H9 (cell line): ENCODE results near the gene PARD6G. TPM values are rescaled to one million over a fixed set of nuclear protein-coding genes. Genes with fewer than 3 reads are reported as not detected.

Experiments used
- DNase-seq: peaks from one replicate; pipeline ENCODE4 v3.0.0-alpha.2; 2017
- H2AFZ ChIP-seq: one replicate; pipeline ENCODE4 v1.6.1; 2013; ENCODE audit warnings: mild to moderate bottlenecking, low read length, control low read depth, moderate library complexity
- H2AK5ac ChIP-seq: 2 replicates; pipeline ENCODE4 v1.6.1; 2013; ENCODE audit warnings: low read length, control low read depth, mixed read lengths; ENCODE audit not compliant: insufficient read length
- H2BK120ac ChIP-seq: one replicate; pipeline ENCODE4 v1.6.1; 2013; ENCODE audit warnings: low read depth, mild to moderate bottlenecking, low read length, control low read depth, inconsistent platforms; ENCODE audit not compliant: poor library complexity, severe bottlenecking
- H2BK12ac ChIP-seq: 2 replicates; pipeline ENCODE4 v1.6.1; 2013; ENCODE audit warnings: low read length, control low read depth, mixed read lengths, low read depth; ENCODE audit not compliant: insufficient read length
- H2BK15ac ChIP-seq: 2 replicates; pipeline ENCODE4 v1.6.1; 2013; ENCODE audit warnings: low read depth, low read length, control low read depth
- H2BK20ac ChIP-seq: one replicate; pipeline ENCODE4 v1.6.1; 2013; ENCODE audit warnings: low read depth, mild to moderate bottlenecking, low read length, control low read depth, inconsistent platforms; ENCODE audit not compliant: poor library complexity, severe bottlenecking
- H2BK5ac ChIP-seq: 2 replicates; pipeline ENCODE4 v1.6.1; 2013; ENCODE audit warnings: low read length, control low read depth, mixed read lengths; ENCODE audit not compliant: insufficient read length
- H3K14ac ChIP-seq: 2 replicates; pipeline ENCODE4 v1.6.1; 2013; ENCODE audit warnings: low read length, control low read depth; ENCODE audit not compliant: insufficient read depth
- H3K18ac ChIP-seq: 2 replicates; pipeline ENCODE4 v1.6.1; 2013; ENCODE audit warnings: low read depth, mild to moderate bottlenecking, mixed read lengths, low read length, control low read depth; ENCODE audit not compliant: insufficient read length
- H3K23ac ChIP-seq: 2 replicates; pipeline ENCODE4 v1.6.1; 2013; ENCODE audit warnings: low read length, control low read depth, mixed read lengths, low read depth; ENCODE audit not compliant: insufficient read length
- H3K23me2 ChIP-seq: 2 replicates; pipeline ENCODE4 v1.6.1; 2013; ENCODE audit warnings: low read depth, mild to moderate bottlenecking, mixed read lengths, low read length, control low read depth; ENCODE audit not compliant: insufficient read length, poor library complexity, severe bottlenecking
- H3K27ac ChIP-seq: 2 replicates; pipeline ENCODE4 v1.5.1; 2013; ENCODE audit warnings: low read length, control low read depth, mixed read lengths, low read depth; ENCODE audit not compliant: insufficient read length
- H3K27me3 ChIP-seq: 2 replicates; pipeline ENCODE4 v1.6.1; 2013; ENCODE audit warnings: low read length, control low read depth, inconsistent platforms; ENCODE audit not compliant: insufficient read depth
- H3K4ac ChIP-seq: 2 replicates; pipeline ENCODE4 v1.6.1; 2013; ENCODE audit warnings: low read depth, mild to moderate bottlenecking, control low read depth, inconsistent platforms, low read length, moderate library complexity
- H3K4me1 ChIP-seq: 2 replicates; pipeline ENCODE4 v1.6.1; 2013; ENCODE audit warnings: low read length, control low read depth, inconsistent platforms; ENCODE audit not compliant: insufficient read depth
- H3K4me2 ChIP-seq: 2 replicates; pipeline ENCODE4 v1.6.1; 2013; ENCODE audit warnings: low read length, control low read depth, mixed read lengths; ENCODE audit not compliant: insufficient read length, insufficient read depth
- H3K56ac ChIP-seq: 2 replicates; pipeline ENCODE4 v1.6.1; 2013; ENCODE audit warnings: low read depth, mild to moderate bottlenecking, mixed read lengths, low read length, control low read depth; ENCODE audit not compliant: insufficient read length
- H3K79me1 ChIP-seq: 2 replicates; pipeline ENCODE4 v1.6.1; 2013; ENCODE audit warnings: low read depth, mild to moderate bottlenecking, moderate library complexity, low read length, control low read depth, inconsistent platforms; ENCODE audit not compliant: insufficient read depth, poor library complexity, severe bottlenecking
- H3K79me2 ChIP-seq: 2 replicates; pipeline ENCODE4 v1.6.1; 2013; ENCODE audit warnings: low read length, control low read depth, inconsistent platforms; ENCODE audit not compliant: insufficient read depth
- H3K9ac ChIP-seq: 2 replicates; pipeline ENCODE4 v1.6.1; 2013; ENCODE audit warnings: low read length, control low read depth, mixed read lengths; ENCODE audit not compliant: insufficient read length; ENCODE audit errors: extremely low read depth
- H3K9me3 ChIP-seq: one replicate; pipeline ENCODE4 v1.6.1; 2013; ENCODE audit warnings: low read depth, low read length, inconsistent platforms; ENCODE audit not compliant: control insufficient read depth
- H3T11ph ChIP-seq: one replicate; pipeline ENCODE4 v1.6.1; 2013; ENCODE audit warnings: mild to moderate bottlenecking, low read length, control low read depth, inconsistent platforms
- H4K20me1 ChIP-seq: one replicate; pipeline ENCODE4 v1.6.1; 2013; ENCODE audit not compliant: control insufficient read depth, insufficient read length, insufficient read depth
- H4K5ac ChIP-seq: 2 replicates; pipeline ENCODE4 v1.6.1; 2013; ENCODE audit warnings: low read depth, mild to moderate bottlenecking, mixed read lengths, low read length, control low read depth; ENCODE audit not compliant: insufficient read length
- H4K8ac ChIP-seq: replicated peaks from 2 replicates; pipeline ENCODE4 v1.6.1; 2013; ENCODE audit warnings: low read length, control low read depth, mixed read lengths, low read depth; ENCODE audit not compliant: insufficient read length
- H4K91ac ChIP-seq: 2 replicates; pipeline ENCODE4 v1.6.1; 2013; ENCODE audit warnings: low read depth, mild to moderate bottlenecking, moderate library complexity, mixed read lengths, low read length, control low read depth; ENCODE audit not compliant: insufficient read length
- H3K27ac Mint-ChIP-seq, 3 experiments: 2 replicates in 2 of 3; 3 replicates in 1 of 3; pipeline ENCODE4 v1.8.0; 2020 to 2021; ENCODE audit warnings: mixed read lengths in 3 of 3, mild to moderate bottlenecking in 1 of 3, moderate library complexity in 1 of 3
- H3K27me3 Mint-ChIP-seq: 2 replicates; pipeline ENCODE4 v1.8.0; 2021; ENCODE audit warnings: low read depth, mild to moderate bottlenecking, moderate library complexity, mixed read lengths
- H3K36me3 Mint-ChIP-seq, 3 experiments: 2 replicates in 2 of 3; 3 replicates in 1 of 3; pipeline ENCODE4 v1.8.0; 2020 to 2021; ENCODE audit warnings: low read depth in 3 of 3, mixed read lengths in 3 of 3; ENCODE audit not compliant: insufficient read depth in 1 of 3
- H3K4me1 Mint-ChIP-seq, 2 experiments: 2 replicates each; pipeline ENCODE4 v1.8.0; 2020; ENCODE audit warnings: mixed read lengths in 2 of 2
- H3K4me3 Mint-ChIP-seq, 2 experiments: 2 replicates in 1 of 2; 3 replicates in 1 of 2; pipeline ENCODE4 v1.8.0; 2020 to 2021; ENCODE audit warnings: mild to moderate bottlenecking in 2 of 2, mixed read lengths in 2 of 2, moderate library complexity in 1 of 2
- H3K9me3 Mint-ChIP-seq, 2 experiments: 2 replicates in 1 of 2; 3 replicates in 1 of 2; pipeline ENCODE4 v1.8.0; 2020; ENCODE audit warnings: mild to moderate bottlenecking in 2 of 2, mixed read lengths in 2 of 2, moderate library complexity in 1 of 2
- WGBS: extraction: QIAGEN DNeasy Blood & Tissue Kit; methylation state at CpG from one replicate; pipeline ENCODE4 v1.1.7; 2013; ENCODE audit warnings: missing lambda C conversion rate, low lambda C conversion rate, mixed read lengths; ENCODE audit not compliant: insufficient read length; ENCODE audit errors: extremely low coverage; 5-methylcytosine and 5-hydroxymethylcytosine counted together
- total RNA-seq: library from RNA; stranded (reverse); gene quantifications from 2 replicates; pipeline ENCODE4 v1.2.1, GENCODE V29; 2021
- TF ChIP-seq, protein P1 (sequence below): fragments of 200-600 bp; sonication (generic); conservative IDR thresholded peaks from 3 replicates; pipeline ENCODE4 v1.8.0; 2021; ENCODE audit warnings: antibody characterized with exemption, mild to moderate bottlenecking

The PARD6G gene
- total RNA-seq, 1 experiment from 2014 or later, result 11.2 TPM

- peaks cover 3 to 6% (median 3%) of the 10 kb centered on the region in 3 experiments for H3K36me3 Mint-ChIP-seq
- Histone ChIP-seq H4K5ac (no peak overlapping the region), H3K4ac (no peak overlapping the region), H2BK15ac (no peak overlapping the region), H2BK5ac (no peak overlapping the region), H3K23ac (no peak overlapping the region), H3K27me3 (no peaks in the 10 kb centered on the region), H4K91ac (no peak overlapping the region), H3T11ph (no peak overlapping the region), H3K27ac (no peak overlapping the region), H4K8ac (no peak overlapping the region), H2BK120ac (no peak overlapping the region), H4K20me1 (no peaks in the 10 kb centered on the region), H3K23me2 (no peaks in the 10 kb centered on the region), H2BK20ac (no peak overlapping the region), H3K9me3 (no peaks in the 10 kb centered on the region), H2AFZ (no peak overlapping the region), H2BK12ac (no peak overlapping the region), H3K79me2 (no peaks in the 10 kb centered on the region; the same call in 1 of the 2 replicates), H3K14ac (no peak overlapping the region), H3K56ac (no peak overlapping the region), H3K4me1 (no peaks in the 10 kb centered on the region), H3K79me1 (no peaks in the 10 kb centered on the region), H3K4me2 (no peak overlapping the region), H3K18ac (no peak overlapping the region), H2AK5ac (no peak overlapping the region), H3K9ac (no peak overlapping the region)
- no peaks in the 10 kb centered on the region for H3K27me3 Mint-ChIP-seq
- H3K4me3 Mint-ChIP-seq, result no peak overlapping the region
- TF ChIP-seq, protein P1, sequence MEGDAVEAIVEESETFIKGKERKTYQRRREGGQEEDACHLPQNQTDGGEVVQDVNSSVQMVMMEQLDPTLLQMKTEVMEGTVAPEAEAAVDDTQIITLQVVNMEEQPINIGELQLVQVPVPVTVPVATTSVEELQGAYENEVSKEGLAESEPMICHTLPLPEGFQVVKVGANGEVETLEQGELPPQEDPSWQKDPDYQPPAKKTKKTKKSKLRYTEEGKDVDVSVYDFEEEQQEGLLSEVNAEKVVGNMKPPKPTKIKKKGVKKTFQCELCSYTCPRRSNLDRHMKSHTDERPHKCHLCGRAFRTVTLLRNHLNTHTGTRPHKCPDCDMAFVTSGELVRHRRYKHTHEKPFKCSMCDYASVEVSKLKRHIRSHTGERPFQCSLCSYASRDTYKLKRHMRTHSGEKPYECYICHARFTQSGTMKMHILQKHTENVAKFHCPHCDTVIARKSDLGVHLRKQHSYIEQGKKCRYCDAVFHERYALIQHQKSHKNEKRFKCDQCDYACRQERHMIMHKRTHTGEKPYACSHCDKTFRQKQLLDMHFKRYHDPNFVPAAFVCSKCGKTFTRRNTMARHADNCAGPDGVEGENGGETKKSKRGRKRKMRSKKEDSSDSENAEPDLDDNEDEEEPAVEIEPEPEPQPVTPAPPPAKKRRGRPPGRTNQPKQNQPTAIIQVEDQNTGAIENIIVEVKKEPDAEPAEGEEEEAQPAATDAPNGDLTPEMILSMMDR, result no peak
- no peak overlapping the region for H3K27ac Mint-ChIP-seq
- peaks cover 4 to 17% of the 10 kb centered on the region in 2 experiments; a peak in 4 of 5 replicates for H3K9me3 Mint-ChIP-seq
- H3K4me1 Mint-ChIP-seq, result peaks cover 0 to 11% of the 10 kb centered on the region in 2 experiments; a peak in 3 of 4 replicates
- WGBS, result no CpG with 5 or more reads among the region's 10 CpGs
- DNase-seq, result no peak
Measured at GRCh38 chr18:80218341-80219227, 28.7 kb downstream of the PARD6G start.
